ENCODE results near the gene S100A9. TPM values are rescaled to one million over a fixed set of nuclear protein-coding genes. Genes with fewer than 3 reads are reported as not detected.

Gene S100A9
- total RNA-seq, 1 experiment from 2014 or later: 0.44 TPM

DNA sequence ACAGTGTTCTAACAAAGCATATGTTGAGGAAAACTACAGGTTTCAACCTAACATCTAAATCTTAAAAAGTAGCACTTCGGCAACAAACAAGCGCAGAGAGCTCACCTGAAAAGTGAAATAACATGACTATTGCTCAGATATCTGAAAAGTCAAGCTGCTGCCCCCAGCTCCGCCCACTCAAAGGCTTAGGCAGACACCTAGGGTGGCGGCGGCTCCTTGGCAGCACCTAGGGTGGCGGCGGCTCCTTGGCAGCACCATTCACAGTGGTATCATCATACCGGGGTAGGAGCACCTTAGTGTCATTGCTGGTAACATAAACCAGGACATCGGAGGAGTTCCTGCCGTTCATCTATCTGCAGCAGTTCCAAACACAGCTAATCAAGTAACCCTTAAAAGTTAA is 21.9 kb downstream of the S100A9 start:
- no peak overlapping the region for H3K27ac ChIP-seq (ENCODE audit: low read length)
- intact Hi-C loops (cut with micrococcal nuclease; ENCODE audit: unreplicated experiment) (no loop called here), in situ Hi-C loops (cut with HindIII; ENCODE audit: low pct_unique_long_range_greater_than_20kb, low sequenced_read_pairs) (no loop called here)
- CTCF ChIA-PET: no interaction called here
- ATAC-seq (no peak), DNase-seq (ENCODE audit: low read depth, low spot score) (no peak)
- TF ChIP-seq POLR2AphosphoS5 (IDR thresholded peaks at IDR 0.05; ENCODE audit: low read depth, low read length) (no peak), SIN3A (IDR thresholded peaks at IDR 0.05; ENCODE audit: borderline replicate concordance, insufficient read depth, low read depth, low read length) (no peak), TCF7L2 (IDR thresholded peaks at IDR 0.05; ENCODE audit: low read depth, low read length) (no peak)
- TF ChIP-seq, protein P1, sequence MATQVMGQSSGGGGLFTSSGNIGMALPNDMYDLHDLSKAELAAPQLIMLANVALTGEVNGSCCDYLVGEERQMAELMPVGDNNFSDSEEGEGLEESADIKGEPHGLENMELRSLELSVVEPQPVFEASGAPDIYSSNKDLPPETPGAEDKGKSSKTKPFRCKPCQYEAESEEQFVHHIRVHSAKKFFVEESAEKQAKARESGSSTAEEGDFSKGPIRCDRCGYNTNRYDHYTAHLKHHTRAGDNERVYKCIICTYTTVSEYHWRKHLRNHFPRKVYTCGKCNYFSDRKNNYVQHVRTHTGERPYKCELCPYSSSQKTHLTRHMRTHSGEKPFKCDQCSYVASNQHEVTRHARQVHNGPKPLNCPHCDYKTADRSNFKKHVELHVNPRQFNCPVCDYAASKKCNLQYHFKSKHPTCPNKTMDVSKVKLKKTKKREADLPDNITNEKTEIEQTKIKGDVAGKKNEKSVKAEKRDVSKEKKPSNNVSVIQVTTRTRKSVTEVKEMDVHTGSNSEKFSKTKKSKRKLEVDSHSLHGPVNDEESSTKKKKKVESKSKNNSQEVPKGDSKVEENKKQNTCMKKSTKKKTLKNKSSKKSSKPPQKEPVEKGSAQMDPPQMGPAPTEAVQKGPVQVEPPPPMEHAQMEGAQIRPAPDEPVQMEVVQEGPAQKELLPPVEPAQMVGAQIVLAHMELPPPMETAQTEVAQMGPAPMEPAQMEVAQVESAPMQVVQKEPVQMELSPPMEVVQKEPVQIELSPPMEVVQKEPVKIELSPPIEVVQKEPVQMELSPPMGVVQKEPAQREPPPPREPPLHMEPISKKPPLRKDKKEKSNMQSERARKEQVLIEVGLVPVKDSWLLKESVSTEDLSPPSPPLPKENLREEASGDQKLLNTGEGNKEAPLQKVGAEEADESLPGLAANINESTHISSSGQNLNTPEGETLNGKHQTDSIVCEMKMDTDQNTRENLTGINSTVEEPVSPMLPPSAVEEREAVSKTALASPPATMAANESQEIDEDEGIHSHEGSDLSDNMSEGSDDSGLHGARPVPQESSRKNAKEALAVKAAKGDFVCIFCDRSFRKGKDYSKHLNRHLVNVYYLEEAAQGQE (IDR thresholded peaks at IDR 0.05; ENCODE audit: insufficient read depth in 1 of 2, low read depth in 2 of 2, low read length in 1 of 2): no peak
- TF ChIP-seq, protein P2, sequence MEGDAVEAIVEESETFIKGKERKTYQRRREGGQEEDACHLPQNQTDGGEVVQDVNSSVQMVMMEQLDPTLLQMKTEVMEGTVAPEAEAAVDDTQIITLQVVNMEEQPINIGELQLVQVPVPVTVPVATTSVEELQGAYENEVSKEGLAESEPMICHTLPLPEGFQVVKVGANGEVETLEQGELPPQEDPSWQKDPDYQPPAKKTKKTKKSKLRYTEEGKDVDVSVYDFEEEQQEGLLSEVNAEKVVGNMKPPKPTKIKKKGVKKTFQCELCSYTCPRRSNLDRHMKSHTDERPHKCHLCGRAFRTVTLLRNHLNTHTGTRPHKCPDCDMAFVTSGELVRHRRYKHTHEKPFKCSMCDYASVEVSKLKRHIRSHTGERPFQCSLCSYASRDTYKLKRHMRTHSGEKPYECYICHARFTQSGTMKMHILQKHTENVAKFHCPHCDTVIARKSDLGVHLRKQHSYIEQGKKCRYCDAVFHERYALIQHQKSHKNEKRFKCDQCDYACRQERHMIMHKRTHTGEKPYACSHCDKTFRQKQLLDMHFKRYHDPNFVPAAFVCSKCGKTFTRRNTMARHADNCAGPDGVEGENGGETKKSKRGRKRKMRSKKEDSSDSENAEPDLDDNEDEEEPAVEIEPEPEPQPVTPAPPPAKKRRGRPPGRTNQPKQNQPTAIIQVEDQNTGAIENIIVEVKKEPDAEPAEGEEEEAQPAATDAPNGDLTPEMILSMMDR (IDR thresholded peaks at IDR 0.05): no peak
- POLR2A ChIA-PET: no interaction called here
- no peak overlapping the region for H3K4me3 ChIP-seq (ENCODE audit: low read depth in 2 of 2, low read length in 2 of 2)
- H3K4me1 ChIP-seq (ENCODE audit: control insufficient read depth, insufficient read depth, low read length): no peaks in the 10 kb centered on the region
- no peaks in the 10 kb centered on the region for H3K36me3 ChIP-seq (ENCODE audit: control insufficient read depth, insufficient read depth, low read length)
- peaks cover 14% of the 10 kb centered on the region for H3K27me3 ChIP-seq (ENCODE audit: control insufficient read depth, insufficient read depth, low read length)
- H3K9me3 ChIP-seq (ENCODE audit: control insufficient read depth, insufficient read depth, low read depth, low read length): no peaks in the 10 kb centered on the region
- BruUV-seq (replicated peaks): no TSS peak

DNA sequence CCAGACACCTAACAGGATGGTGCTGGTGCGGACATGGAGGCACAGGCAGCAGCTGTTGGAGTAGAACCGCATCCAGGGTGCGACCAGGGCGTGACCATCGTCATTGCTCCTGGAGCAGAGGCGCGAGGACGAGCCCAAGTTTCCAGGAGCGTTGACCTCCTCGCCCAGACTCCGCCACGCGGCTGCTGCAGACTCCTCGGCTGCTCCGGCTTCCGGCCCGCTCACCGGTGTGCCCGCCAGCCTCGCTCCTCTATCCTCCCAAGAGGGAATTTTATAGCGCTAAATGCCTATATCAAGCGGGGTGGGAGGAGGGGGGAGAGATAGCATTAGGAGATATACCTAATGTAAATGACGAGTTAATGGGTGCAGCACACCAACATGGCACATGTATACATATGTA is 23.1 kb downstream of the S100A9 start:
- Histone ChIP-seq H3K36me3 (ENCODE audit: control insufficient read depth, insufficient read depth, low read length) (no peaks in the 10 kb centered on the region), H3K4me3 (ENCODE audit: low read depth in 2 of 2, low read length in 2 of 2) (no peak overlapping the region), H3K27ac (ENCODE audit: low read length) (no peak overlapping the region), H3K4me1 (ENCODE audit: control insufficient read depth, insufficient read depth, low read length) (no peaks in the 10 kb centered on the region), H3K27me3 (ENCODE audit: control insufficient read depth, insufficient read depth, low read length) (peaks cover 13% of the 10 kb centered on the region; the same call in 1 of the 2 replicates), H3K9me3 (ENCODE audit: control insufficient read depth, insufficient read depth, low read depth, low read length) (no peaks in the 10 kb centered on the region)
- intact Hi-C loops (cut with micrococcal nuclease; ENCODE audit: unreplicated experiment): no loop called here
- TF ChIP-seq POLR2AphosphoS5 (IDR thresholded peaks at IDR 0.05; ENCODE audit: low read depth, low read length) (no peak), SIN3A (IDR thresholded peaks at IDR 0.05; ENCODE audit: borderline replicate concordance, insufficient read depth, low read depth, low read length) (no peak), TCF7L2 (IDR thresholded peaks at IDR 0.05; ENCODE audit: low read depth, low read length) (no peak)
- TF ChIP-seq, protein P1 (IDR thresholded peaks at IDR 0.05; ENCODE audit: insufficient read depth in 1 of 2, low read depth in 2 of 2, low read length in 1 of 2): no peak
- TF ChIP-seq, protein P2 (IDR thresholded peaks at IDR 0.05): no peak
- CTCF ChIA-PET: no interaction called here
- in situ Hi-C loops (cut with HindIII; ENCODE audit: low pct_unique_long_range_greater_than_20kb, low sequenced_read_pairs): no loop called here
- POLR2A ChIA-PET: no interaction called here
- DNase-seq (ENCODE audit: low read depth, low spot score) (no peak), ATAC-seq (no peak)
- no TSS peak for BruUV-seq (replicated peaks)

All from Panc1 (cell line).